C4-2B (cell line): ENCODE results near the gene ZNF407.

Experiments used
- ZFX ChIP-seq: fragments of 450-650 bp; IDR thresholded peaks from 2 replicates; pipeline ENCODE4 v1.6.1; 2017
- TF ChIP-seq, protein P1 (sequence below): fragments of 450-650 bp; conservative IDR thresholded peaks from 2 replicates; pipeline ENCODE4 v1.5.1; 2017; ENCODE audit warnings: mild to moderate bottlenecking

GRCh38 chr18:75035928-75036327 is 438.3 kb downstream of the ZNF407 start:
- TF ChIP-seq, protein P1, sequence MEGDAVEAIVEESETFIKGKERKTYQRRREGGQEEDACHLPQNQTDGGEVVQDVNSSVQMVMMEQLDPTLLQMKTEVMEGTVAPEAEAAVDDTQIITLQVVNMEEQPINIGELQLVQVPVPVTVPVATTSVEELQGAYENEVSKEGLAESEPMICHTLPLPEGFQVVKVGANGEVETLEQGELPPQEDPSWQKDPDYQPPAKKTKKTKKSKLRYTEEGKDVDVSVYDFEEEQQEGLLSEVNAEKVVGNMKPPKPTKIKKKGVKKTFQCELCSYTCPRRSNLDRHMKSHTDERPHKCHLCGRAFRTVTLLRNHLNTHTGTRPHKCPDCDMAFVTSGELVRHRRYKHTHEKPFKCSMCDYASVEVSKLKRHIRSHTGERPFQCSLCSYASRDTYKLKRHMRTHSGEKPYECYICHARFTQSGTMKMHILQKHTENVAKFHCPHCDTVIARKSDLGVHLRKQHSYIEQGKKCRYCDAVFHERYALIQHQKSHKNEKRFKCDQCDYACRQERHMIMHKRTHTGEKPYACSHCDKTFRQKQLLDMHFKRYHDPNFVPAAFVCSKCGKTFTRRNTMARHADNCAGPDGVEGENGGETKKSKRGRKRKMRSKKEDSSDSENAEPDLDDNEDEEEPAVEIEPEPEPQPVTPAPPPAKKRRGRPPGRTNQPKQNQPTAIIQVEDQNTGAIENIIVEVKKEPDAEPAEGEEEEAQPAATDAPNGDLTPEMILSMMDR = no peak
- no peak for TF ChIP-seq ZFX
